Epithelial cell of alveolus of lung (primary cell): Measurements from ENCODE around the gene CYP2F1. TPM values are rescaled to one million over a fixed set of nuclear protein-coding genes. Genes with fewer than 3 reads are reported as not detected.

Experiments used
- total RNA-seq: library from RNA; depleted of rRNA; stranded (reverse); fragments of >200 nt; gene quantifications from 2 replicates; pipeline ENCODE4 v1.2.1, GENCODE V29; 2015

Gene CYP2F1
- total RNA-seq: not detected in 2 replicates

GRCh38 chr19:41114132-41114531, at the start of gene CYP2F1:
TSS of gene CYP2F1 (plus strand) at chr19:41114432. CDS start at chr19:41116189, 1,757 bp downstream.

GRCh38 chr19:41088151-41088550, 26.1 kb upstream of the CYP2F1 start, which contains the start of gene CYP2A13:
TSS of gene CYP2A13 (plus strand) at chr19:41088451. CDS start at chr19:41088472, 21 bp downstream.

Other genes with a start within 250 kb of the CYP2F1 start
- not detected in 2 replicates for gene CYP2A7, start 232.2 kb upstream of the CYP2F1 start, total RNA-seq
- gene CYP2B6, start 123.2 kb upstream of the CYP2F1 start, total RNA-seq: not detected in 2 replicates
- gene CYP2A13, start 26.0 kb upstream of the CYP2F1 start, total RNA-seq: not detected in 2 replicates
- gene CYP2S1, start 78.8 kb downstream of the CYP2F1 start, total RNA-seq: 16.9 and 21.2 TPM in 2 replicates
- 103 and 185 TPM in 2 replicates for gene AXL, start 104.8 kb downstream of the CYP2F1 start, total RNA-seq
- gene HNRNPUL1, start 149.9 kb downstream of the CYP2F1 start, total RNA-seq: 143 and 179 TPM in 2 replicates
- 11.8 and 15.3 TPM in 2 replicates for gene CCDC97, start 195.7 kb downstream of the CYP2F1 start, total RNA-seq
- 48.5 and 49.4 TPM in 2 replicates for gene TGFB1, start 239.5 kb downstream of the CYP2F1 start, total RNA-seq
- gene B9D2, start 249.7 kb downstream of the CYP2F1 start, total RNA-seq: 5.3 and 7.0 TPM in 2 replicates